ENCODE measurements around the gene SLCO2B1.

The SLCO2B1 gene

GRCh38 chr11:75195167-75195962, 44.5 kb downstream of the SLCO2B1 start:
- DNase-seq: no peak
- peaks cover 3% of the 10 kb centered on the region; the same call in 1 of the 2 replicates for H3K4me1 ChIP-seq
- TF ChIP-seq CTCF (IDR thresholded peaks at IDR 0.05; ENCODE audit: low read depth, low read length): no peak

GRCh38 chr11:75196426-75196825, 45.5 kb downstream of the SLCO2B1 start:
- no peaks in the 10 kb centered on the region for H3K9me3 ChIP-seq
- H3K27me3 ChIP-seq: no peaks in the 10 kb centered on the region
- DNase-seq: no peak
- H3K4me3 ChIP-seq (ENCODE audit: low read depth, low read length): no peak overlapping the region
- H3K36me3 ChIP-seq: no peaks in the 10 kb centered on the region
- no peak for TF ChIP-seq CTCF (IDR thresholded peaks at IDR 0.05; ENCODE audit: low read depth, low read length)
- peaks cover 3% of the 10 kb centered on the region; the same call in 1 of the 2 replicates for H3K4me1 ChIP-seq

More at GRCh38 chr11:75195167-75195962, 44.5 kb downstream of the SLCO2B1 start:
- Histone ChIP-seq H3K36me3 (no peaks in the 10 kb centered on the region), H3K9me3 (no peaks in the 10 kb centered on the region), H3K4me3 (ENCODE audit: low read depth, low read length) (no peak overlapping the region), H3K27me3 (no peaks in the 10 kb centered on the region)

- Histone ChIP-seq H3K4me1 (peaks cover 3% of the 10 kb centered on the region; the same call in 1 of the 2 replicates), H3K36me3 (no peaks in the 10 kb centered on the region), H3K4me3 (ENCODE audit: low read depth, low read length) (no peak overlapping the region), H3K9me3 (no peaks in the 10 kb centered on the region), H3K27me3 (no peaks in the 10 kb centered on the region)
- no peak for TF ChIP-seq CTCF (IDR thresholded peaks at IDR 0.05; ENCODE audit: low read depth, low read length)
- DNase-seq: no peak
Measured at GRCh38 chr11:75197512-75198277, 46.8 kb downstream of the SLCO2B1 start.

- no peak for TF ChIP-seq CTCF (IDR thresholded peaks at IDR 0.05; ENCODE audit: low read depth, low read length)
- no peaks in the 10 kb centered on the region for H3K27me3 ChIP-seq
- no peaks in the 10 kb centered on the region for H3K9me3 ChIP-seq
- DNase-seq: no peak
- no peak overlapping the region for H3K4me3 ChIP-seq (ENCODE audit: low read depth, low read length)
- H3K36me3 ChIP-seq: no peaks in the 10 kb centered on the region
- H3K4me1 ChIP-seq: peaks cover 3% of the 10 kb centered on the region; the same call in 1 of the 2 replicates
Measured at GRCh38 chr11:75198278-75198973, 47.5 kb downstream of the SLCO2B1 start.

- H3K4me1 ChIP-seq: peaks cover 4% of the 10 kb centered on the region; the same call in 1 of the 2 replicates
- H3K9me3 ChIP-seq: no peaks in the 10 kb centered on the region
- no peak overlapping the region for H3K4me3 ChIP-seq (ENCODE audit: low read depth, low read length)
- TF ChIP-seq CTCF (IDR thresholded peaks at IDR 0.05; ENCODE audit: low read depth, low read length): no peak
- H3K27me3 ChIP-seq: no peaks in the 10 kb centered on the region
- DNase-seq: no peak
- no peaks in the 10 kb centered on the region for H3K36me3 ChIP-seq
Measured at GRCh38 chr11:75199412-75199955, 48.6 kb downstream of the SLCO2B1 start.
